ENCODE data around the gene RGL3.
"Not testable (repeated sequence)": the region's sequence is repeated elsewhere in the genome, so short reads cannot be mapped to it uniquely, and the experiment has no call there.

RGL3 gene

DNA sequence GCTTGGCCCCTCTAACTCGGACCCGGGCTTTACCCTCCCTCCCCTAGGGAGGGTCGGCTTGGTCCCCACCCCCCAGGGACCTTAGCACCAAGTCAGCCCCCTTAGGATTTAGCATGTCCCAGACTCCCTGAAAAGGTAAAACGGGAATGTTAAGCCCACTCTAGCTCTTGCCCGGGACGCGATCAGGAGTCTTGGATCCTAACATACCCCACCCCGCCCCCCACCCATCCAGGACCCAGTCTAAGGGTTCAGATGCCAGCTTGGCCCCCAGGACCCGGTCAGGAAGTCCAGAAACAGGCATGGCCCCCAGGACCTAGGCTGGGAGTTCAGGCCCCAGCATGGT is 35.4 kb downstream of the RGL3 start:
- no peak for DNase-seq (ENCODE audit: low read depth)

DNA sequence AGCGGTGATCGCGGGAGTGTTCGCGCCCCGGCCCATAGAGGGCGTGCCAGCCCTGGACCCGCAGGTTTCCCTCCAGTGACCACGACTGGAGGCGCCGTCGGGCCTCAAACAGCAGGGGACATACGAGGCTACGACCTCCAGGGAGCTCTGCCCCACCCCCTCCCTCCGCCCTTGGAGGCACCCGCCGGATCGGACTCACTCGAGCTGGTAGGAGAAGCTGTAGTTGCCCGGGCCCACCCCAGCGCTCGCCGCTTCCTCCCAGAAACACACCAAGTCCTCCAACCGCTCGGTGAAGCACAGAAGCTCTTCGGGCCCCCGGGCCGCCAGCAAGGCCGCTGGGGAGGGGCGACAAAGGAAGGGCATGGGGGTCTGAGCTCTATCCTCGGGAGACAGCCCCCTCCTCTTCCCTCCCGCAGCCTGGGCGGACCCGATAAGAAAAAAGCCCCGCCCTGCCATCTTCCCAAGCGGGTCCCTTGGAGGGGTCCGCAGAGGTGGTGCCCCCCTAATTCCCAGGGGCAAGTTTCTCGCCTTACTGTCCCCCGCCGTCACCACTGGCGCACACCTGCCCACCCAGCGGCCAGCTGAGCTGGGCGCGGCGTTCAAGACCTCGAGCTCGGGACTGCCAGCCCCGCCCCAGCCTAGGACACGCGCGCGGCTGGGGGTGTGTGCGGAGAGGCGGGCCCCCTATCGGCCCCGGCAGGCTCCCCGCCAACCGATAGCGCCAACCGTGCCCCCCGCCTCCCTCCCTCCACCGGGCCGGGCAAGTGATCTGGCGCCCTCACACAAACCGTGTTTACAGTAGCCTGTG is 36.0 kb downstream of the RGL3 start:
- DNase-seq (ENCODE audit: low read depth) = no peak

DNA sequence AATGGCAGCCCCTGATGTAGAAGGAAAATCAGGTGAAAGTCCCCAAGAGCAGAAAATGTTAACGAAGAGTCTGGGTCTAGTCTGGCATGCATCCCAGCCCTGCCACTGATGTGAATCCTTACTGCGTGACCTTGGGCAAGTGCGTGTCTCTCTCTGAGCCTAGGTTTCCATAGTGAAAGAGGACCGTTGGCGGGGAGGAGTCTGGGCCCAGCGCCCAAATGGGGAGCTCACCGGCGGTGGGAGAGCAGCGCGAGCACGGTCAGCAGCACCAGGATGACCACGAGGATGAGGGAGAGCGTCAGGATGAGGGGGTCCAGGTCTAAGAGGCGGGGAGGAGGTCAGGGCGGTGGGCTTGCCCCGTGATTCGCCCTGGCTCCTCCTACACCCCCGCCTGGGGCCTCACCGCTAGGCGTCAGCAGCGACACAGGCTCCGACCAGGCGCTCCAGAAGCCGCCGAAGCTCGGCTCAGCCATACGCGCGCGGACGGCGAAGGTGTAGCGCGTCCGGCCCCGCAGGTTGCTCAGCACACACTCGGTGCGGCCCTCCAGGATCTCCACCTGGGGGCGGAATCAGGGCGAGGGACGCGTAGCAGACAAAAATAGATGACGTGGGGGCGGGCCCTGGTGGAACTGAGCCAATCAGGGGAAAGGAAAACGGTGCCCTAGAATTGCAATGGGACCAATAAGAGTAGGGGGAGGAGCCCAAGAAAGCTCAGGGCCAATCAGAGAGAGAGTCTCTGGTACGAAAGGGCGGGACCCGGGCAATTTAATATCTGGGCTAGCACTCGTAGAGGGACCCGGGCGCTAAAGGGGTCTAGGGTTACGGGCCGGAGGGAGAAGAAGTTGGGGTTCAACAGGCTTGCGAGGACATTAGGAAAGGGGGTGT is 38.2 kb downstream of the RGL3 start:
- peak; percentile 92 for DNase-seq (ENCODE audit: low read depth)

DNA sequence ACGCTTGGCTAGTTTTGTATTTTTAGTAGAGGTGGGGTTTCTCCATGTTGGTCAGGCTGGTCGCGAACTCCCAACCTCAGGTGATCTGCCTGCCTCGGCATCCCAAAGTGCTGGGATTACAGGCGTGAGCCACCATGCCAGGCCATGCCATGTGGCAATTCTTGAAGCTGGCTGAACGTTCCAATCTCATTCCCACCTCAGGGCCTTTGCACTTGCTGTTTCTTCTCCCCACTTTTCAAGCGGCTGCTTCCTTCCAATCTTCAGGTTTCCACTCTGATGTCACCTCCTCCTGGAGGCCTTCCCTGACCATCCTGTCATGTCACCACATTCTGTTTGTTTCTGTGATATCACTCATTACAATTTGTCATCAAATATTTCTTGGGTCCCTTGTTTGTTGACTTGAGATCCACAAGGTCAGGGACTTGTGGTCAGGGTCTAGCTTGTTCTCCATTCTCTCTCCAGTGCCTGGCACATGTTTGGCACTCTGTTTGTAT is 39.2 kb downstream of the RGL3 start:
- DNase-seq (ENCODE audit: low read depth) = no peak

DNA sequence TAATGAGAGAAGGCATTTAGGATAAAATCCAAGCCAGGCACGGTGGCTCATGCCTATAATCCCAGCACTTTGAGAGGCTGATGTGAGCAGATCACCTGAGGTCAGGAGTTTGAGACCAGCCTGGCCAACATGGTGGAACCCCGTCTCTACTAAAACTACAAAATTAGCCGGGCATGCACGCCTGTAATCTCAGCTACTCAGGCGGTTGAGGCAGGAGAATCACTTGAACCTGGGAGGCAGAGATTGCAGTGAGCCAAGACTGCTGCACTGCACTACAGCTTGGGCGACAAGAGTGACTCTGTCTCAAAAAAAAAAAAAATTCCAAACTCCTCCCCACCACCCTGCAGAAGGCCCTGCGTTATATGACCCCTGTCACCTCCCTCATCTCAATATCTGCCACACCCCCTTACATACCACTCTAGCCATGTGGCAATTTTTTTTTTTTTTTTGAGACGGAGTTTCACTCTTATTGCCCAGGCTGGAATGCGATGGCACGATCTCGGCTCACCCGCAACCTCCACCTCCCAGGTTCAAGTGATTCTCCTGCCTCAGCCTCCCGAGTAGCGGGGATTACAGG is 39.8 kb downstream of the RGL3 start:
- not testable (repeated sequence) for DNase-seq (ENCODE audit: low read depth)

DNA sequence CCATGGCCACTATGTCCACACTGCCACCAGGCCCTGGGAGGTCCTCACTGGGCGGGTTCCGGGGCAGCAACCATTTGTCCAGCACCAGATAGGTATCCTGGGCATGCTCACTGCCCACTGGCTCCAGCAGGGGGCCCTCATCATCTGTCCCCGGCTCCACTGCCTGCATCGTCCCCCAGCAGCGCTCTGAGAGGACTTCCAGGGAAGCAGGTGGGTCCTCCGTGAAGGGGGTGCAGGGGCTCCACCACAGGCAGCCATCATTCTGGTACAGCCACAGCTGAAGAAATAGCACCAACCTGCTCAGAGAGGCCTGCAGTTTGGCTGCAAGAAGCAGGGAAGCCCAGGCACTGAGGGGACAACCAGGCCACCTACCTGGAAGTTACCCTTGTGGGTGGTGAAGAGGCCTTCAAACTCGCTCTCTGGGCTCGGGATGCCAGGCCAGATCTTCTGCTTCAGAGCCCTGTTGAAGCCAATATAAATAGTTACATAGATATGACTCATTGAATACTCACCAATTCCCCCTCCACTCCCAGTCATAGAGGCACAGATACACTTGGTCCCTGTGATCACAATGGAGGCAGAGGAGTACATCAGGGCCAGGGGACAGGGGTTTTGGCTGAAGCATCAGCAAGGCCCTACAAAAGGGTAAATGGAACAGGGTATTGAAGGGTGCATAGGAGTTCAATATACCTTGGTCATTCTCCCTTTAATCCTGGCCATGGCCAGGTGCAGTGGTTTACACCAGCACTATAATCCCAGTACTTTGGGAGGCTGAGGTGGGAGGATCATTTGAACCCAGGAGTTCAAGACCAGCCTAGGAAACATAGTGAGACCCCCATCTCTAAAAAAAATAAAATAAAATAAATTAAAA is 40.6 kb downstream of the RGL3 start:
- DNase-seq (ENCODE audit: low read depth) = no peak

DNA sequence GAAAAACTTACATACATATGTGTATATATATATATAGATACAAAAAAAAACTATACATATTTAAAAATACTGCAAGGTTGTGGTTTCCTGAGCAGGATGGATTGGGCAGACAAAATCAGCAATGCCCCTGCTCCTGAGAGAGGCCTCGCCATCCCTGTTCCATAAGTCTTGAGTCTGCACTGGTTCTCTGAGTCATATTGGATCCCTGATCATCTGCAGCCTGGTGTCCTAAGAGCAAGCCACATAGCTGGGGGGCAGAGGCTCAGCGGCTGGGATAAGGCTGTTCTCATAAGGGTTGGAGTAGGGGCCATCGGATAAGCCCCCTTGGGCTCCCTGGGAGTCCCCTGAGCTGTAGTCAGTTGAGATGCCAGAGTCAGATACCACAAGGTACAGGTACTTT is 41.4 kb downstream of the RGL3 start:
- no peak for DNase-seq (ENCODE audit: low read depth)

DNA sequence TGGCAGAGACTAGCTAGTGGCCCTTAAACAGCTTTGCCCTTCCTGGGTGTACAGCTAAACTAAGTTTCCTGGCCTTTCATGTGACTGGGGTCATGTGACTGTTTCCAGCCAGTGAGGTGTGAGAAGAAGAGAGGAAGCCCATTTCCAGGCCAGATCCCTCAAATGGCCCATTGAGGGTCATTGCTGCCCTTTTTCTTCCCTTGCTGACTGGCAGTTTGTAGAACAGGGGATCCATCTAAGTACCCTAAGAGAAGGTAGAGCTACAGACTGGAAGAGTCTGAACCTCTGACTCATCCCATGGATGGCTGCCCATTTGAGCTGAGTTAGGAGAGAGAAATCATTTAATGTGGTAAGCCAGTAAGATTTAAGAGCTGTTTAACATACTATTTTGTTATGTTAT is 41.9 kb downstream of the RGL3 start:
- no peak for DNase-seq (ENCODE audit: low read depth)

DNA sequence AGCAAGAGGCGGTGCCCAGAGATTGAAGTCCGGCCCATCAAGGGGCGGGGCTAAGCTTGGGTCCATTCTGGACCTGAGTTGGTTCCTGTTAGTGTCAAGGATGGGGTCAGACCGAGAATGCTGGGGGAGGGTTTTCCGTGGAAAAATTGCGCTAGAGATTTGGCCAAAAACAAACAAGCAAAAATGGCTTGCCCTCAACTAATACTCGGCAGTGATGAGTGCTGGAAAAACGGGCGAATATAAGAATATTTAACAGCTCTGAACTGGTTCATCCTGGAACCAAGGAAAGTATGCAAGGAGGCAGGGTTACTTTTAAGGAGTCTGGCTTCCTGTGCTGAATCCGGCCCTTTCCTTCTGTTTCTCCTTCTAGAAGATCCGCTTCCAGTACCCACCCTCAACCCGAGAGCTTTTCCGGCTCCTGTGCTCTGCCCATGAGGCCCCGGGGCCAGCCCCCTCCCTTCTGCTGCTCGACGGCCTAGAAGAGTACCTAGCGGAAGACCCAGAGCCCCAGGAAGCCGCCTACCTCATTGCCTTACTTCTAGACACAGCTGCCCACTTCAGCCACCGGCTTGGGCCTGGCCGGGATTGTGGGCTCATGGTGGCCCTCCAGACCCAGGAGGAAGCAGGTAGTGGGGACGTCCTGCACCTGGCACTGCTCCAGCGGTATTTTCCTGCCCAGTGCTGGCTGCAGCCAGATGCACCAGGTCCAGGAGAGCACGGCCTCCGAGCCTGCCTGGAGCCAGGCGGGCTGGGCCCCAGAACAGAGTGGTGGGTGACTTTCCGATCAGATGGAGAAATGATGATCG is 43.8 kb downstream of the RGL3 start:
- peak; percentile 55 for DNase-seq (ENCODE audit: low read depth)

DNA sequence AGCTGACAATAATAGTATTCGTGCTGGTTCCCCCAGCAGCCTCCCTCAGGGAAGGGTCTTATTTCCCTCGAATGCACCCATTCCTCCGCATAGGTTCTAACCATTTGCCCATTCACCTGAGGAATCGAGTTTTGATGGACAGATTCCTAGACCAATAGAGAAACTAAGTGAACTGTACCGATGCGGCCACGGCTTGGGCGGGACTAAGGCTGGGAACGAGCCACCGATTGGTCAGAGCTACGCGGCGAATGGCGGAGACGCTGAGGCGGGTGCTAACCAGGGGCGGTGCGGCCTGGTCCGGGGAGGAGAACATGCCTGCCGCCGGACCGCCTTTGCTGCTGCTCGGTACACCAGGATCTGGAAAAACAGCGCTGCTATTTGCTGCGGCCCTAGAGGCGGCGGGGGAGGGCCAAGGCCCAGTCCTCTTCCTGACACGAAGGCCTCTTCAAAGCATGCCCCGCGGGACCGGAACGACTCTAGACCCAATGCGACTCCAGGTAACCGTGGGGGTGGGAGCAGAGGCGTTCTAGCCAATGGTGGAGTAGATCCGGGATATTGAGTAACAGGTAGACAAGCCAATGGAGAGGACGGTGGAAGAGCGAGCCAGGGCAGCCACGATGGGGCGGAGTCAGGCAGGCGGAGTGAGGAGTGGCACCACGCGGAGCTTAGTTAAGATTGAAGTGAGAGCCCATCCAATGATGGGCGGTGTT is 44.5 kb downstream of the RGL3 start, which contains the start of gene SWSAP1:
SWSAP1 (plus strand) TSS at position 234 of the 710 bp plus-strand sequence; CDS start at position 249, 15 bp downstream.
- peak; percentile 95 for DNase-seq (ENCODE audit: low read depth)

DNA sequence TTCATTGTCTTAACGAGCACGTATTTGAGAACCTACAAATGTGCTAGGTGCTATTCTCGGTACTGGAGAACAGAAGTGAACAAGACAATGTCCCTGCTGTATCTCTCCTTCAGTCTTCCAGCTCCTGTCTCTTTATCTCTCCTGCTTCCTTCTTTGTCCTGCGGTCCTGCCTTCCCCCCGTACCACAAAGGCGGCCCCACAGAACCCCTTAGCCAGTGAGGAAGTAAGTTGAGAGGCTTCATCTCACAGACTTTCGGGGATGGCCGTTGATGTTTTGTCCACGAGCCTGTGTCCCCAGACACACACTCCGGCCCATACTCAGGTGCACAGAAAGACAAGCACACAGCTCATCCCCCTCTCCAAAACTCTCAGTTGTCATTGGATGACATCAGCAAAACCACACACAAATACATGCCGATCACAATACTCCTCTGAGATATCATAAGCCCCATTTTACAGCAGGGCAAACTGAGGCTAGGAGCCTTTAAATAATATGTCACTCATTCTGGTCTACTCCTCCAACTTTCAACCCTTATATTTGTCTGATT is 45.2 kb downstream of the RGL3 start:
- DNase-seq (ENCODE audit: low read depth) = no peak

DNA sequence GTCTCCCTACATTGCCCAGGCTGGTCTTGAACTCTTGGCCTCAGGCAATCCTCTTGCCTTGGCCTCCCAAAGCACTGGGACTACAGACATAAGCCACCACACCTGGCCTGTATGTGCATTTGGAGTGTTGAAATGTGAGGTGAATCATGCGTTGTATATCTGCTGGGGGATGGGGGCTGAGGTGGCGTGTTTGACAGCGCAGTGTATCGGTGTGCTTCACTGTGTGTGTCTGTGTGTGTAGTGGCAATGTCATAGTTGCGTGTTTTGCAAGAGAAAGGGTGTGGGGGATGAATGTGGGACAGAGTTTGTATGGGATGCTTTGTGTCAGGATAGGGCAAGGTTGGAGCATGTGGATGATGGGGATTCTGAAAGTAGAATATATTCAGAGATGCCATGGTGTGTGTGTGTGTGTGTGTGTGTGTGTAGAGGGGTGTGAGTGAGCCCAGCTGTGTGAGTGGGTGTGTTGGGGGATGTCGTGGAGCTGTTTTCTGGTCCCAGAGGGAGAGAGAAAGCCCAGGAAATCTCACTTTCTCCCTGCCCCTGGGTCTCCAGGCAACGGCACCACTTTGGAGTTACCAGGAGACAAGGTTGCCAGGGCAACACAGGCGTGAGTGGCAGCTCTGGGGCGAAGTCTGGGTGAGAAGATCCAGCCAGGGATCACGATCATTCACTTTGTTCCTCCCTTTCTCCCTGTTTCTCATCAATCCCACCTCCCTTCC is 45.8 kb downstream of the RGL3 start:
- DNase-seq (ENCODE audit: low read depth) = no peak

DNA sequence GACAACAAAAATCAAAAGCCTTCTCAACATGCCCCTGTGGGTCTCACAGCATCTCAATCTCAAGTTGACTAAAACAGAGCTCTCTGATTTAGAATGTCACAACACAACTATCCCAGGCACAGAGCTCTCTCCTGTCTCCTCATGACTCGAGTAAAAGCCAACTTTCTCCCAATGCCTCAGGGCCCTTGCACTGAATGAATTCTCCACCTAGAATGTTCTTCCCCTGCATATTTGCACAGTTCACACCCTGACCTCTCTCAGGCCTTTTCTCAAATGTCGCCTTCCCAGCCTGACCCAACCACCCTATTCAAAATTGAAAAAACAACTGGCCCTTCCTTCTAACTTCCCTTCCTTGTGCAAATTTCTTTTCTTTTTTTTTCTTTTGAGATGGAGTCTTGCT is 48.4 kb downstream of the RGL3 start:
- no peak for DNase-seq (ENCODE audit: low read depth)

DNA sequence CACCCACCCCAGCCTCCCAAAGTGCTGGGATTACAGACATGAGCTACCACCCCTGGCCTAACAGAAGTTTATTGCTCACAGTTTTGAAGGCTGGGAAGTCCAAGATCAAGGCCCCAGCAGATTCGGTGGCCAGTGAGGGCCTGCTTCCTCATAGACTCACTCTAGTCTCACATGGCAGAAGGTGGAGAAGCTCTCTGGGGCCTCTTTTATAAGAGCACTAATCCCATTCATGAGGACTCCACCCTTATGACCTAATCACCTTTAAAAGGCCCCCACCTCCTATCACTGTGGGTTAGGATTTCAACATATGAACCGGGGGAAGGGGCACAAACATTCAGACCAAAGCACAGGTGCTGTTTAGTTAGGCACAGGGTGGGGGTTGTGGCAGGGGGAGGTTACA is 51.6 kb downstream of the RGL3 start:
- no peak for DNase-seq (ENCODE audit: low read depth)

DNA sequence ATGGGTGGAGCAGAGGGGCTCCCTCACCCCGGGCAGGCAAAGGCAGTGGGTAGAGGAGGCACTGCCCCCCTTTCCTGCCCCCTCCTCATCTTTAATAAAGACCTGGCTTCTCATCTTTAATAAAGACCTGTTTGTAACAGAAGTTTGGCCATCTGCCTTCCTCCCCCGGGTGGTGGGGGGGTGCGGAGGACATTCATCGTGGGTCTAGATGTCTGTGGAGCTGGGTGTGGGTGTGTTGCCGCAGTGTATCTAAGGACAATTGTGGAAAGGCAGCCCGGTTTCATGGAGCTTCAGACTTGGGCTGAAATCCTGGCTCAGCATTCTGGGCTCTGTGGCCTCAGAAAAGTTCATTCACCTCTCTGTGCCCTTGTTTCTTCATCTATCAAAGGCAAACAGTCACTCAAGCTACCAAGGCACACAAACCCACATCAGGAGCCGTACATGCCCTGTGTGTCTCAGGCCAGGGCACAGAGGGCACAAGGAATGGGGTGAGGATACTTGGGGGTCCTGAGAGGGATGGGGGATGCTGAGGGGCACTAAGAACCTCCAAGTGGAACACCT is 53.5 kb downstream of the RGL3 start:
- no peak for DNase-seq (ENCODE audit: low read depth)

DNA sequence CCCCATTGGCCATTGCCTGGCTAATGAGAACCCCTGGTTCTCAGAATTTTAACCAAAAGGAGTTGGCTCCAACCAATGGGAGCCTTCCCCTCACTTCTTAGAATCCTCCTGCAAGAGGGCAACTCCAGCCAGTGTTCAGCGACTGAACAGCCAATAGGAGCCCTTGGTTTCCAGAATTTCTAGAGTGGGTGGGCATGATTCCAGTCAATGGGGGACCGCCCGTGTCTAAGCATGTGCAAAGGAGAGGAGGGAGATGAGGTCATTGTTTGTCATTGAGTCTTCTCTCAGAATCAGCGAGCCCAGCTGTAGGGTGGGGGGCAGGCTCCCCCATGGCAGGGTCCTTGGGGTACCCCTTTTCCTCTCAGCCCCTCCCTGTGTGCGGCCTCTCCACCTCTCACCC is 54.2 kb downstream of the RGL3 start:
- DNase-seq (ENCODE audit: low read depth) = no peak

DNA sequence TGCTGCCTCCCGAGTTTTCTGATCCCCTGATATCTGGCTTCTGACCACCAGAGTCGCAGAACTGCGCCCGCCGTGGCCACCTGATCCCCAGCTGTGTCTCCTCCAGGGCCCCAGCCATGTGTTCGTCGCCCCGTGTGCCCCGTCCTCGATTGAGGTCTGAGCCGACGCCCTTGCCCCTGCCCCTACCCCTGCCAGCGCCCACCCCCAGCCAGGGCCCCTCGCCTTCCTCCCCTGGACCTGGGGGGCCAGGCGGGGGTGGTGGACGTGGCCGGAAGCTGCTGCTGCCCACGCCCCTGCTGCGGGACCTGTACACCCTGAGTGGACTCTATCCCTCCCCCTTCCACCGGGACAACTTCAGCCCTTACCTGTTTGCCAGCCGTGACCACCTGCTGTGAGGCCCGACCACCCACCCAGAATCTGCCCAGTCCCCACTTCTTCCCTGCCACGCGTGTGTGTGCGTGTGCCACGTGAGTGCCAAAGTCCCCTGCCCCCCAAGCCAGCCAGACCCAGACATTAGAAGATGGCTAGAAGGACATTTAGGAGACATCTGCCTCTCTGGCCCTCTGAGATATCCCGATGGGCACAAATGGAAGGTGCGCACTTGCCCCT is 54.7 kb downstream of the RGL3 start:
- DNase-seq (ENCODE audit: low read depth) = no peak

DNA sequence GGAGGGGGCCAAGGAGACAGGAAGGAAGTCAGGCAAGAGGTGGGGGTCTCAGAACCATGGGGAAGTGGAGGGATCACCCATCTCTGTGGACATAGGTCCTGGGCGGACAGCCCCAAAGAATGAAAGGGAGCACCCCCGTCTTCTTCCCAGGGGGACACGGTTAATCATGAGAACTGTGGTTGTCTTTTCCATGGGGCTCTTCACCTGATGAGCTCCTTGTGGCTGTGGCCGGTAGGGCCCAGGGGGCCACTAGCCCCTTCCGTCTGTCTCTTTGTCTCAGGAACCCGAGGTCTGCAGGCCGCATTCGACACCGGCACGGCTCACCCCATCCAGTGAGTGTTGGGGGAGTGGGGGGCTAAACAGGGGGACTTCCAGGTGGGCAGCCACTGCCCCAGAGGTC is 55.2 kb downstream of the RGL3 start:
- DNase-seq (ENCODE audit: low read depth) = no peak

Measured in activated T-cell treated with anti-CD3 and anti-CD28 coated beads for 24 hours (primary cell).